ENCODE data around the gene MAP3K20. TPM values are rescaled to one million over a fixed set of nuclear protein-coding genes. Genes with fewer than 3 reads are reported as not detected.
"Not testable (repeated sequence)": the region's sequence is repeated elsewhere in the genome, so short reads cannot be mapped to it uniquely, and the experiment has no call there.

Gene MAP3K20
- polyA plus RNA-seq, 1 donor from 2014 or later: 7.9 TPM

- peaks cover 1 to 6% (median 5%) of the 10 kb centered on the region in 3 donors for H3K9me3 Mint-ChIP-seq
- no peaks in the 10 kb centered on the region for H3K27me3 Mint-ChIP-seq
- H3K36me3 Mint-ChIP-seq: peaks cover 3% of the 10 kb centered on the region
- H3K4me3 Mint-ChIP-seq: peak overlapping the region in 1 of 4 donors; percentile 14
- peaks cover 4 to 6% (median 6%) of the 10 kb centered on the region in 3 donors for H3K4me1 Mint-ChIP-seq
- H3K27ac Mint-ChIP-seq: peak overlapping the region in 1 of 3 donors; percentile 31
Observed at GRCh38 chr2:173141666-173142065, 66.0 kb downstream of the MAP3K20 start.

GRCh38 chr2:173145454-173145853, 69.8 kb downstream of the MAP3K20 start:
- Mint-ChIP-seq H3K4me1 (peaks cover 5 to 6% (median 5%) of the 10 kb centered on the region in 3 donors), H3K9me3 (peaks cover 1 to 6% (median 5%) of the 10 kb centered on the region in 3 donors), H3K4me3 (peak overlapping the region in 1 of 4 donors; percentile 27), H3K27ac (no peak overlapping the region), H3K27me3 (no peaks in the 10 kb centered on the region), H3K36me3 (peaks cover 3% of the 10 kb centered on the region)

GRCh38 chr2:173146590-173146989, 70.9 kb downstream of the MAP3K20 start:
- Mint-ChIP-seq H3K27me3 (no peaks in the 10 kb centered on the region), H3K4me1 (peaks cover 5 to 6% (median 5%) of the 10 kb centered on the region in 3 donors), H3K36me3 (peaks cover 3% of the 10 kb centered on the region), H3K27ac (no peak overlapping the region), H3K9me3 (peaks cover under 1 to 4% (median 1%) of the 10 kb centered on the region in 3 donors), H3K4me3 (no peak overlapping the region)

GRCh38 chr2:173148520-173148919, 72.9 kb downstream of the MAP3K20 start:
- Mint-ChIP-seq H3K36me3 (peaks cover 3% of the 10 kb centered on the region), H3K4me3 (no peak overlapping the region), H3K4me1 (peaks cover 5 to 6% (median 5%) of the 10 kb centered on the region in 3 donors), H3K9me3 (peaks cover 0 to 1% (median 0%) of the 10 kb centered on the region in 3 donors), H3K27me3 (no peaks in the 10 kb centered on the region), H3K27ac (no peak overlapping the region)

- peaks cover 5 to 6% (median 5%) of the 10 kb centered on the region in 3 donors for H3K4me1 Mint-ChIP-seq
- H3K4me3 Mint-ChIP-seq: no peak overlapping the region
- peaks cover 0 to 1% (median 0%) of the 10 kb centered on the region in 3 donors for H3K9me3 Mint-ChIP-seq
- H3K27me3 Mint-ChIP-seq: no peaks in the 10 kb centered on the region
- H3K36me3 Mint-ChIP-seq: peaks cover 3% of the 10 kb centered on the region
- no peak overlapping the region for H3K27ac Mint-ChIP-seq
Observed at GRCh38 chr2:173149491-173149890, 73.8 kb downstream of the MAP3K20 start.

GRCh38 chr2:173150087-173150486, 74.4 kb downstream of the MAP3K20 start:
- peaks cover 5 to 6% (median 5%) of the 10 kb centered on the region in 3 donors for H3K4me1 Mint-ChIP-seq
- no peaks in the 10 kb centered on the region for H3K27me3 Mint-ChIP-seq
- peaks cover 4% of the 10 kb centered on the region for H3K36me3 Mint-ChIP-seq
- H3K9me3 Mint-ChIP-seq: peaks cover 0 to 1% (median 0%) of the 10 kb centered on the region in 3 donors
- H3K4me3 Mint-ChIP-seq: no peak overlapping the region
- H3K27ac Mint-ChIP-seq: no peak overlapping the region

- Mint-ChIP-seq H3K4me3 (no peak overlapping the region), H3K4me1 (peaks cover 5 to 6% (median 5%) of the 10 kb centered on the region in 3 donors), H3K27me3 (no peaks in the 10 kb centered on the region), H3K9me3 (no peaks in the 10 kb centered on the region), H3K27ac (no peak overlapping the region), H3K36me3 (peaks cover 7% of the 10 kb centered on the region)
Observed at GRCh38 chr2:173150963-173151362, 75.3 kb downstream of the MAP3K20 start.

GRCh38 chr2:173151671-173152401, 76.2 kb downstream of the MAP3K20 start:
- Mint-ChIP-seq H3K36me3 (peaks cover 7% of the 10 kb centered on the region), H3K4me3 (no peak overlapping the region), H3K4me1 (peaks cover 4 to 6% (median 5%) of the 10 kb centered on the region in 3 donors), H3K9me3 (no peaks in the 10 kb centered on the region), H3K27ac (no peak overlapping the region), H3K27me3 (no peaks in the 10 kb centered on the region)

- Mint-ChIP-seq H3K4me3 (no peak overlapping the region), H3K27ac (no peak overlapping the region), H3K9me3 (no peaks in the 10 kb centered on the region), H3K27me3 (no peaks in the 10 kb centered on the region), H3K36me3 (peaks cover 7% of the 10 kb centered on the region), H3K4me1 (peaks cover 0 to 5% (median 4%) of the 10 kb centered on the region in 3 donors)
Observed at GRCh38 chr2:173153301-173153885, 77.7 kb downstream of the MAP3K20 start.

GRCh38 chr2:173157676-173158293, 82.1 kb downstream of the MAP3K20 start:
- peaks cover 7% of the 10 kb centered on the region for H3K36me3 Mint-ChIP-seq
- no peak overlapping the region for H3K4me3 Mint-ChIP-seq
- H3K9me3 Mint-ChIP-seq: no peaks in the 10 kb centered on the region
- H3K27ac Mint-ChIP-seq: no peak overlapping the region
- no peaks in the 10 kb centered on the region for H3K27me3 Mint-ChIP-seq
- no peaks in the 10 kb centered on the region for H3K4me1 Mint-ChIP-seq

GRCh38 chr2:173159791-173160463, 84.3 kb downstream of the MAP3K20 start:
- no peak overlapping the region for H3K27ac Mint-ChIP-seq
- peaks cover 12% of the 10 kb centered on the region for H3K36me3 Mint-ChIP-seq
- H3K9me3 Mint-ChIP-seq: peaks cover 0 to 4% (median 0%) of the 10 kb centered on the region in 3 donors
- H3K4me1 Mint-ChIP-seq: no peaks in the 10 kb centered on the region
- H3K27me3 Mint-ChIP-seq: no peaks in the 10 kb centered on the region
- H3K4me3 Mint-ChIP-seq: no peak overlapping the region

GRCh38 chr2:173160618-173161017, 85.0 kb downstream of the MAP3K20 start:
- no peak overlapping the region for H3K27ac Mint-ChIP-seq
- H3K27me3 Mint-ChIP-seq: no peaks in the 10 kb centered on the region
- no peaks in the 10 kb centered on the region for H3K4me1 Mint-ChIP-seq
- H3K9me3 Mint-ChIP-seq: peaks cover 0 to 4% (median 0%) of the 10 kb centered on the region in 3 donors
- peaks cover 11% of the 10 kb centered on the region for H3K36me3 Mint-ChIP-seq
- H3K4me3 Mint-ChIP-seq: no peak overlapping the region

GRCh38 chr2:173161040-173161439, 85.4 kb downstream of the MAP3K20 start:
- H3K36me3 Mint-ChIP-seq: peaks cover 8% of the 10 kb centered on the region
- no peak overlapping the region for H3K27ac Mint-ChIP-seq
- H3K4me1 Mint-ChIP-seq: no peaks in the 10 kb centered on the region
- H3K4me3 Mint-ChIP-seq: no peak overlapping the region
- peaks cover 0 to 4% (median 0%) of the 10 kb centered on the region in 3 donors for H3K9me3 Mint-ChIP-seq
- H3K27me3 Mint-ChIP-seq: no peaks in the 10 kb centered on the region

GRCh38 chr2:173161507-173161906, 85.9 kb downstream of the MAP3K20 start:
- Mint-ChIP-seq H3K36me3 (peaks cover 8% of the 10 kb centered on the region), H3K27ac (no peak overlapping the region), H3K9me3 (peaks cover 0 to 4% (median 0%) of the 10 kb centered on the region in 3 donors), H3K4me3 (no peak overlapping the region), H3K4me1 (no peaks in the 10 kb centered on the region), H3K27me3 (no peaks in the 10 kb centered on the region)

GRCh38 chr2:173163357-173163756, 87.7 kb downstream of the MAP3K20 start:
- H3K4me1 Mint-ChIP-seq, H3K4me3 Mint-ChIP-seq, H3K36me3 Mint-ChIP-seq, H3K27me3 Mint-ChIP-seq, H3K9me3 Mint-ChIP-seq: not testable (repeated sequence)
- H3K27ac Mint-ChIP-seq: peak overlapping the region in 1 of 3 donors; percentile 23
